Mesenchymal stem cell (in vitro differentiated cells and primary cell): ENCODE data around the gene PLCE1.

Experiments used
- DNase-seq: peaks from one replicate; pipeline ENCODE4 v3.0.0-alpha.2; 2013
- H2AFZ ChIP-seq: one replicate; pipeline ENCODE4 v1.6.1; 2013; ENCODE audit warnings: low read depth, mild to moderate bottlenecking, control low read depth, inconsistent platforms, low read length, moderate library complexity
- H2AK5ac ChIP-seq: 2 replicates; pipeline ENCODE4 v1.6.1; 2013; ENCODE audit warnings: low read length, moderate library complexity, mild to moderate bottlenecking, inconsistent platforms; ENCODE audit not compliant: severe bottlenecking
- H2BK120ac ChIP-seq: one replicate; pipeline ENCODE4 v1.6.1; 2013; ENCODE audit warnings: low read depth, mild to moderate bottlenecking, inconsistent platforms, low read length, moderate library complexity
- H2BK12ac ChIP-seq, 2 experiments: one replicate each; pipeline ENCODE4 v1.6.1; 2013; ENCODE audit warnings: inconsistent platforms in 2 of 2, low read length in 2 of 2, mild to moderate bottlenecking in 2 of 2, moderate library complexity in 2 of 2, control low read depth in 1 of 2
- H2BK15ac ChIP-seq: one replicate; pipeline ENCODE4 v1.6.1; 2013; ENCODE audit warnings: mild to moderate bottlenecking, low read depth, inconsistent platforms; ENCODE audit not compliant: poor library complexity, severe bottlenecking
- H2BK5ac ChIP-seq: 2 replicates; pipeline ENCODE4 v1.6.1; 2013; ENCODE audit warnings: low read depth, mild to moderate bottlenecking, low read length, control low read depth, inconsistent platforms; ENCODE audit not compliant: poor library complexity, severe bottlenecking
- H3K14ac ChIP-seq, 2 experiments: one replicate each; pipeline ENCODE4 v1.6.1; 2013; ENCODE audit warnings: inconsistent platforms in 2 of 2, low read length in 2 of 2, control low read depth in 1 of 2, mild to moderate bottlenecking in 1 of 2, moderate library complexity in 1 of 2
- H3K18ac ChIP-seq, 2 experiments: one replicate each; pipeline ENCODE4 v1.6.1; 2013; ENCODE audit warnings: inconsistent platforms in 2 of 2, low read length in 2 of 2, control low read depth in 1 of 2, low read depth in 1 of 2, mild to moderate bottlenecking in 1 of 2
- H3K23ac ChIP-seq, 2 experiments: one replicate each; pipeline ENCODE4 v1.6.1; 2013; ENCODE audit warnings: inconsistent platforms in 2 of 2, low read length in 2 of 2, mild to moderate bottlenecking in 2 of 2, moderate library complexity in 2 of 2, control low read depth in 1 of 2
- H3K27ac ChIP-seq: 2 replicates; pipeline ENCODE4 v1.5.1; 2013; ENCODE audit warnings: mild to moderate bottlenecking, moderate library complexity, low read length, control low read depth, inconsistent platforms; ENCODE audit not compliant: poor library complexity, severe bottlenecking
- H3K27me3 ChIP-seq, 2 experiments: 2 replicates each; pipeline versions ENCODE4 v1.6.1 to v1.7.0; 2013; ENCODE audit warnings: low read length in 2 of 2, mild to moderate bottlenecking in 2 of 2, moderate library complexity in 2 of 2, control low read depth in 1 of 2, inconsistent platforms in 1 of 2; ENCODE audit not compliant: control insufficient read depth in 1 of 2, insufficient read depth in 1 of 2
- H3K36me3 ChIP-seq, 2 experiments: 2 replicates each; pipeline versions ENCODE4 v1.6.1 to v1.7.0; 2013; ENCODE audit warnings: low read length in 2 of 2, control low read depth in 1 of 2, inconsistent platforms in 1 of 2, low read depth in 1 of 2, mild to moderate bottlenecking in 1 of 2; ENCODE audit not compliant: insufficient read depth in 2 of 2, control insufficient read depth in 1 of 2
- H3K4ac ChIP-seq, 2 experiments: one replicate each; pipeline ENCODE4 v1.6.1; 2013; ENCODE audit warnings: inconsistent platforms in 2 of 2, low read length in 2 of 2, mild to moderate bottlenecking in 2 of 2, moderate library complexity in 2 of 2, control low read depth in 1 of 2, low read depth in 1 of 2
- H3K4me1 ChIP-seq: 2 replicates; pipeline ENCODE4 v1.6.1; 2013; ENCODE audit warnings: low read depth, low read length, control low read depth; ENCODE audit not compliant: control insufficient read depth, insufficient read depth
- H3K4me2 ChIP-seq: 2 replicates; pipeline ENCODE4 v1.6.1; 2013; ENCODE audit warnings: low read length, mild to moderate bottlenecking, inconsistent platforms; ENCODE audit not compliant: poor library complexity, severe bottlenecking
- H3K4me3 ChIP-seq, 2 experiments: 2 replicates each; pipeline versions ENCODE4 v1.5.1 to v1.7.0; 2013; ENCODE audit warnings: low read length in 2 of 2, mild to moderate bottlenecking in 2 of 2, control low read depth in 1 of 2, low read depth in 1 of 2; ENCODE audit not compliant: insufficient read depth in 1 of 2
- H3K79me1 ChIP-seq: replicated peaks from 2 replicates; pipeline ENCODE4 v1.6.1; 2013; ENCODE audit warnings: mild to moderate bottlenecking, control low read depth, low read length, inconsistent platforms; ENCODE audit not compliant: poor library complexity, severe bottlenecking
- H3K9ac ChIP-seq: 2 replicates; pipeline ENCODE4 v1.7.0; 2013; ENCODE audit warnings: mild to moderate bottlenecking, low read length, moderate library complexity
- H3K9me3 ChIP-seq: 2 replicates; pipeline ENCODE4 v1.7.0; 2013; ENCODE audit warnings: mild to moderate bottlenecking, low read length; ENCODE audit not compliant: control insufficient read depth
- H4K8ac ChIP-seq: one replicate; pipeline ENCODE4 v1.6.1; 2013; ENCODE audit warnings: inconsistent platforms, mild to moderate bottlenecking, low read length, moderate library complexity
- H4K91ac ChIP-seq: one replicate; pipeline ENCODE4 v1.6.1; 2013; ENCODE audit warnings: mild to moderate bottlenecking, low read length, inconsistent platforms
- WGBS: methylation state at CpG from one replicate; pipeline ENCODE4 v1.1.7; 2013; ENCODE audit warnings: mixed read lengths; 5-methylcytosine and 5-hydroxymethylcytosine counted together

PLCE1 gene

GRCh38 chr10:93951905-93952304 lies 41.8 kb upstream of the PLCE1 start:
- Histone ChIP-seq H3K79me1 (no peaks in the 10 kb centered on the region), H3K4me2 (no peak overlapping the region), H2BK12ac (no peak overlapping the region), H4K91ac (no peak overlapping the region), H2BK120ac (no peak overlapping the region), H3K18ac (no peak overlapping the region), H2AK5ac (no peak overlapping the region), H3K36me3 (no peaks in the 10 kb centered on the region), H3K4me1 (peaks cover 6% of the 10 kb centered on the region), H3K27me3 (no peaks in the 10 kb centered on the region), H3K4me3 (no peak overlapping the region), H3K9ac (no peak overlapping the region), H3K9me3 (no peaks in the 10 kb centered on the region), H3K14ac (no peak overlapping the region), H2AFZ (no peak overlapping the region), H2BK5ac (no peak overlapping the region), H3K27ac (no peak overlapping the region), H4K8ac (no peak overlapping the region), H3K4ac (no peak overlapping the region), H3K23ac (no peak overlapping the region), H2BK15ac (no peak overlapping the region)
- WGBS = no CpG with 5 or more reads among the region's 2 CpGs
- no peak for DNase-seq

GRCh38 chr10:93954299-93954698 lies 39.4 kb upstream of the PLCE1 start:
- H3K4ac ChIP-seq = no peak overlapping the region
- H2BK5ac ChIP-seq = no peak overlapping the region
- no peak overlapping the region for H2BK15ac ChIP-seq
- H2BK120ac ChIP-seq = no peak overlapping the region
- H3K9me3 ChIP-seq = no peaks in the 10 kb centered on the region
- peaks cover 1% of the 10 kb centered on the region for H3K4me1 ChIP-seq
- H3K9ac ChIP-seq = peak overlapping the region; percentile 17
- H4K8ac ChIP-seq = no peak overlapping the region
- no peaks in the 10 kb centered on the region for H3K27me3 ChIP-seq
- H3K27ac ChIP-seq = peak overlapping the region; percentile 18
- H2AK5ac ChIP-seq = no peak overlapping the region
- H3K14ac ChIP-seq = no peak overlapping the region
- H3K36me3 ChIP-seq = no peaks in the 10 kb centered on the region
- H3K79me1 ChIP-seq = no peaks in the 10 kb centered on the region
- H3K4me3 ChIP-seq = no peak overlapping the region
- no peak overlapping the region for H3K4me2 ChIP-seq
- H4K91ac ChIP-seq = no peak overlapping the region
- H2AFZ ChIP-seq = no peak overlapping the region
- no peak overlapping the region for H3K23ac ChIP-seq
- peak overlapping the region in 1 of 2 experiments; percentile 64 for H3K18ac ChIP-seq
- WGBS = 100% methylated on average over 2 of the region's 8 CpGs
- DNase-seq = no peak
- H2BK12ac ChIP-seq = no peak overlapping the region

GRCh38 chr10:93954726-93955363 lies 38.9 kb upstream of the PLCE1 start:
- no peak overlapping the region for H4K8ac ChIP-seq
- no peak overlapping the region for H2BK12ac ChIP-seq
- no peaks in the 10 kb centered on the region for H3K27me3 ChIP-seq
- no peaks in the 10 kb centered on the region for H3K9me3 ChIP-seq
- peak overlapping the region in 1 of 2 experiments; percentile 64 for H3K14ac ChIP-seq
- H2AFZ ChIP-seq = no peak overlapping the region
- H3K23ac ChIP-seq = no peak overlapping the region
- peak overlapping the region; percentile 41 for H3K27ac ChIP-seq
- no peak overlapping the region for H4K91ac ChIP-seq
- no peak overlapping the region for H2BK5ac ChIP-seq
- H3K79me1 ChIP-seq = no peaks in the 10 kb centered on the region
- H2AK5ac ChIP-seq = no peak overlapping the region
- peak; percentile 63 for DNase-seq
- H3K4me1 ChIP-seq = peaks cover 1% of the 10 kb centered on the region
- H3K4ac ChIP-seq = no peak overlapping the region
- H3K9ac ChIP-seq = no peak overlapping the region
- no peak overlapping the region for H2BK120ac ChIP-seq
- no peak overlapping the region for H3K4me2 ChIP-seq
- no peak overlapping the region for H3K18ac ChIP-seq
- 33% methylated on average over 3 of the region's 5 CpGs for WGBS
- H3K4me3 ChIP-seq = no peak overlapping the region
- H2BK15ac ChIP-seq = no peak overlapping the region
- no peaks in the 10 kb centered on the region for H3K36me3 ChIP-seq

GRCh38 chr10:93958834-93959233 lies 34.9 kb upstream of the PLCE1 start:
- H3K27ac ChIP-seq = no peak overlapping the region
- H3K23ac ChIP-seq = no peak overlapping the region
- no peak overlapping the region for H4K91ac ChIP-seq
- H3K4me1 ChIP-seq = peaks cover 1% of the 10 kb centered on the region
- no peak overlapping the region for H4K8ac ChIP-seq
- H3K18ac ChIP-seq = no peak overlapping the region
- H3K4me3 ChIP-seq = no peak overlapping the region
- H2BK12ac ChIP-seq = no peak overlapping the region
- H2AK5ac ChIP-seq = no peak overlapping the region
- no peak overlapping the region for H3K4ac ChIP-seq
- no peaks in the 10 kb centered on the region for H3K36me3 ChIP-seq
- H3K27me3 ChIP-seq = no peaks in the 10 kb centered on the region
- H3K9ac ChIP-seq = no peak overlapping the region
- H2AFZ ChIP-seq = no peak overlapping the region
- H3K79me1 ChIP-seq = no peaks in the 10 kb centered on the region
- H3K14ac ChIP-seq = no peak overlapping the region
- no peak overlapping the region for H3K4me2 ChIP-seq
- DNase-seq = no peak
- no peak overlapping the region for H2BK120ac ChIP-seq
- no peak overlapping the region for H2BK15ac ChIP-seq
- no peaks in the 10 kb centered on the region for H3K9me3 ChIP-seq
- 94% methylated on average over 6 of the region's 6 CpGs for WGBS
- H2BK5ac ChIP-seq = no peak overlapping the region
